Loucy (cell line): ENCODE measurements around the gene KDM6B.

Experiments
- CTCF ChIP-seq: fragments of 200-600 bp; sonication (generic); conservative IDR thresholded peaks from 2 replicates; pipeline ENCODE4 v1.5.1; 2014; ENCODE audit warnings: mild to moderate bottlenecking, antibody characterized with exemption, low read length
- EZH2phosphoT487 ChIP-seq: fragments of 200-600 bp; IDR thresholded peaks from 2 replicates; pipeline ENCODE4 v1.6.1; 2018; ENCODE audit warnings: antibody characterized with exemption, mild to moderate bottlenecking, moderate library complexity, borderline replicate concordance

DNA sequence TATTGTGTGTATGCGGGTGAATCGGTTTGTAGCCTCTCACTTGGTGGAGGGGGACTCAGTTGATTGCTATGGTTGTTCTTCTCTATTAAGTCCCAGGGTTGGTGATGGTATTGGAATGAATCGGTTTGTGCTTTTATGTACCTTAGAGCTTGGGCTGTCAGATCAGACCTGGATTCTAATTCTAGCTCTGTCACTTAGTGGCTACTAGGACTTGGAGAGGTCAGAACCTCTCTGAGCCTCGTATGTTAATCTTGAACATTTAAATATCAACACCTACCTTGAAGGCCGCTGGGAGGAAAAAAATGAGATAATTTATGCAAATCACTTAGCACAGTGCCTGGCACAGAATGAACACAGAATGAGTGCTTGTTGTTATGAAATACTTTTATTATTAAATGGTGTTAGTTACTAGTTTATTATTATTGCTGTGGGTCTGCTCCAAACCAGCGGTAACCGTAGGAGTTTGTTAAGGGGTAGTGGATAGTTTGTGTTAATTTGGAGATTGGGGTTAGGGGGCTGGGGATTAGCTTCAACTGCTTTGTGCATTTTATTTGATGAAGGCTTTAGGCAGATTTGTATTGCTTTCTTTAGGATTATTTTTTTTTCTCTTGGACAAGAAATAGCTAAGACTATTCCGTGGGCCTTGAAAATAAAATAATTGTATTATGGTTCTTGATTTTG is 3.5 kb downstream of the KDM6B start:
- TF ChIP-seq CTCF: no peak
- no peak for TF ChIP-seq EZH2phosphoT487
